ENCODE data around the gene GFI1B.

The GFI1B gene

DNA sequence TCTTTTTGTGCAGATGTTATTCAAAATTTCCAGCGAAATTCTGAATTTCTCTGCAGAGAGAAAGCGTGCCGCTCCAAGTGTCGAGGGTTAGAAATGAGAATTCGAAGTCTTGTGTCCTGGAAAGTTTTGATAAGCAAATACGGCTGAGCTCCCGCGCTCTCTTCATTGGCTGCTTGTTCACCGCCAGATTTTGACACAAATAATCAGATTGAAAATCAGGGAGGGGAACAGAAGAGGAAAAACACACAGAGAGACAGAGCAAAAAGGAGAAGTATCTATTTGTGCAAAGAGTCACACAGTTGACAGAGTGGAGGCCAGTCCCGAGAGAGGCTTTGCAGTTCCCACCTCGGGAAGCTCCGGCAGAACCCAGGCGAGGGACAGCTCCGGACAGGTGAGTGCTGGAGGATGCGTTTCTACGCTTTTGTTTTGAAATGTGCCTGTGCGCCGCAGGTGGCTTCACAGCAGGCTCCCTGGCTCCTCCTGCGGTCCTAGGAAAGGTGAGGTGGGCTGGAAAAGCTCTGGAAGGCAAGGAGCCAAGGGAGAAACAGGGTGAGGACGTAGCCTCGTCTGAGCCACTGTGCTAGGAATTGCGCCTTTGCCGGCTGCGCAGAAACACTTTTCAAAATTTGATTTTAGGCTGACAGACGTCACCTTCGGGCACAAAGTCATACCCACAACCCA is at the start of gene GFI1B:
TSS of gene GFI1B (plus strand) at position 244 of the 681 bp plus-strand sequence. CDS start 7,985 bp downstream, outside the sequence.
- in situ Hi-C loops (cut with MboI; ENCODE audit: low sequenced_read_pairs) = no loop called here

DNA sequence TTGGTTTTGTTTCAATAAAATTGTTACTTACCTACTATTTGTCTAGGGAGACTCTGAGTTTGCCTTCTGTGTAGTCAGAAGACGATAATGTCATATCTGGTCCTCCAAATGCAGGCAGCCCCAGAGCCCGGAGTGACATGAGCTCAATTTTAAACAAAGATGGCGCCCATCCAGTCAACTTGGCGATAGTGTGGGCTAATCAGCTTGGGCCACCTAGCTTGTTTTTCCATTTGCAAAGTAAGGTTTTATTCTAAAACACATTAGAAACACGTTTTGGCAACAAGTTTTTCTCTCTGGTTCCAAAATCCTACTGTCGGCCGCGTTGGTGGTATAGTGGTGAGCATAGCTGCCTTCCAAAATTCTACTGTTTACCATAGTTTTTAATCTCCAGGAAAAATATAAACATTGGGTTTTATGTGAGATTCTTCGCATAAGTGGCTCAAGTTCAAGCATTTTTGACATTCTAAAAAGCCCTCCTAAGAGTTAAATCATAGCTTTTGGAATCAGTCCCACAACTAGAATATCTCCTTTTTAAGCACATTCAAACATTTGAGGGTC is 47.2 kb upstream of the GFI1B start:
- in situ Hi-C loops (cut with MboI; ENCODE audit: low sequenced_read_pairs) = no loop called here

DNA sequence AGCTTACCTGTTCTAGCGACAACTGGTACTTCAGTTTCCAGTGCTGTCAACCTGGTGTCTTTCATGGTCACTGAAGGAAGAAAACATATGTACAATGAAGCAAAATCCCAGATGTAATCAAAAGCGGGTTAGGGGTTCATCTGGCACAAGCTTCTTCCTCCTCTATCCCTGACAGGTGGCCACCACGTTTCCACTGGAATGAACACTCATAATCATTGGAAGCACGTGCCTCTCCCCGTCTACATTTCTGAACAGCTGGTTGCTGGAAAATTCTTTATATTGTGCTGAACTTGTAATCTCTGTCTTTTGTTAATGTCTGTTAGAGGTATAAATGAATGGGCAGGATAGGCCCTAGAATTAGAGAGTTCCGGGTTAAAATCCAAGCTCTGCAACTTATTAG is 43.5 kb upstream of the GFI1B start:
- in situ Hi-C loops (cut with MboI; ENCODE audit: low sequenced_read_pairs) = no loop called here

DNA sequence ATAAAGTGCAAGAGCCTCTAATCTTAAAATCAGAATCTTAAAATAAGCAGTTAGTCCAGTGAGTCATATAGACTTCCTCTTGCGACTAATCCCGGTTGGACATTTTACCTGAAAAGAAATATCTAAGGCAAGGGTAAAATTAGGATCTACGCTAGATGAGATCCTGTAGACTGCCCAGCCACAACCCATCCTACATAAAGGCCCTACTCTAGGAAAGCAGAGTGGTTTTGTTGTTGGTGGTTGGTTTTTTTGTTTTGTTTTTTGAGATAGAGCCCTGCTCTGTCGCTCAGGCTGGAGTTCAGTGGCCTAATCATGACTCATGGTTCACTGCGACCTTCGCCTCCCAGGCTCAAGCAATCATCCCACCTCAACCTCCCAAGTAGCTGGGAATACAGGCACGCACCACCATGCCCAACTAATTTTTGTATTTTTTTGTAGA is 41.0 kb upstream of the GFI1B start:
- in situ Hi-C loops (cut with MboI; ENCODE audit: low sequenced_read_pairs) = no loop called here

DNA sequence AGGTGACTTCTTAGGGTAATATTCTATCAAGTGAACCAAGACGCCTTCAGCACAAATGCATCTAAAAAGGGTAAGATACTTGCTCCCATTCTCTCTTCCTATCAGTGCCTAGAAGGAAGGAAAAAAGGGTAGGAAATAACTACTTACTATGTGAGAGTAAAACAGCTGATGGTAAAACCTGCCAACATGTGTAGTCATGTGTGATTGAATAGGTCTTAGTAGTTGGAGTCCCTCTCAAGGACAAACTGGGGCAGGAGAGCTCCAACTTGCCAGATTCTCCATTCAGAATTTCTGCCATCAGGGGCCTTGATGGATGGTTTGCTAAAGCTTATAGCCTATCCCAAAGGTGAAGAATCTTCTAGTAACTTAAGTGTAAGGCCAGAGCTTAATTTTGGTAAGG is 39.3 kb upstream of the GFI1B start:
- in situ Hi-C loops (cut with MboI; ENCODE audit: low sequenced_read_pairs) = no loop called here

DNA sequence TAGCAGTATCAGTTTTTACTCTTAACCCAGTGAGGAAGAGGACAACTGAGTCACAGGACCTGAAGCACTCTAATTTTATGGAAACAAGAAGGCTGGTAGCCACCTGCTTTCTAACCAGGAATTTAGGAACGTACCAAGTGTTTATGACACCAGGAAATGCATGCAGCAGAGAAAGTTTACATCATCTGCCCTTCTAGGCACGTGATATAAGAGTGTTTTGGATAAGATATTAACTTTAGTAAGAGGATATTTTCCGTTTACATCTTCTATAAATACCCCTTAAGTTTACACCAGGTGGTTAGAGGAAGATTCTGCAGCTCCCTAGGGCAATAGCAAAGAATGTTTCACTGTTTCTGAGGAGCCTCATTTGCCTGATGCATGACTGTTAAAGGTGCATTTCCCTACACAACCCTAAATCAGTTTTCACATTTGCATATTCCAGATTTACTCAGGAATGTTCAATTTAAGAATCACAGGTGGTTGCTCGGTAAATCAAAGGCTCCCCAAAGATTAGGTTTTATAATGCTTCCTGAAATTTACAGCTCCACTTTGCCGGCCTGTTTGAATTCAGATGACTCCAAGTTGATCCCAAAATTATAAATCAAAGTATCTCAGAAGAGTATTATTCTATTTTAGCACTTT is 35.8 kb upstream of the GFI1B start:
- in situ Hi-C loops (cut with MboI; ENCODE audit: low sequenced_read_pairs) = no loop called here

DNA sequence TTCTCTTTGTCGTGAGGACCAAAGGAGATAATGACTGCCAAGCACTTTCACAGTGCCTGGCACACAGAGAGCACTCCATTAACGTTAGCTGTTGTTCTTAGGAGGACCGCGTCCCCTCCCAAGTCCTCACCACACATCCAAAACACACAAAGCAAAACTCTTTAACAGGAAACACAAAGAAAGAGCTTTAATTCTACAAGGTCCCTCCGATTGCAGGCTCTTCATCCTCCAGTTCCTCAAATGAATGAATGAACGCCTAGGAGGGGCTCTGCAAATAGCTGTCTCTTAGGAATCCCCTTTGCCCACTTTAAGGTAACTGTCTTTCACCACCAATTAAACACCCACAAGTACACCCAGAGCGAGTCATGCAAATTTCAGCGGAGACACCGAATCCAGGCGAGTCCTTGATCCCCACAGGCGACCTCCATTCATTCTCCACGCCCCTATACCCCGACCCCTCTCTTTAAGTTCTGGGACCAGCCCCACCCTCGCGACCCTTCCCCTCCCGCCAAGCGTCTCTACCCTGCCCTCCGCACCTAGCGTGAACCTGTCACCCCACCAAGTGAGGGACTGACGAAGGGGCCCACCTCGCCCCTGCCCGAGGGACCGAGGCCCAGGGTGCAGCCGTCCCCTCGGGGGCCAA is 34.7 kb upstream of the GFI1B start:
- in situ Hi-C loops (cut with MboI; ENCODE audit: low sequenced_read_pairs) = no loop called here

DNA sequence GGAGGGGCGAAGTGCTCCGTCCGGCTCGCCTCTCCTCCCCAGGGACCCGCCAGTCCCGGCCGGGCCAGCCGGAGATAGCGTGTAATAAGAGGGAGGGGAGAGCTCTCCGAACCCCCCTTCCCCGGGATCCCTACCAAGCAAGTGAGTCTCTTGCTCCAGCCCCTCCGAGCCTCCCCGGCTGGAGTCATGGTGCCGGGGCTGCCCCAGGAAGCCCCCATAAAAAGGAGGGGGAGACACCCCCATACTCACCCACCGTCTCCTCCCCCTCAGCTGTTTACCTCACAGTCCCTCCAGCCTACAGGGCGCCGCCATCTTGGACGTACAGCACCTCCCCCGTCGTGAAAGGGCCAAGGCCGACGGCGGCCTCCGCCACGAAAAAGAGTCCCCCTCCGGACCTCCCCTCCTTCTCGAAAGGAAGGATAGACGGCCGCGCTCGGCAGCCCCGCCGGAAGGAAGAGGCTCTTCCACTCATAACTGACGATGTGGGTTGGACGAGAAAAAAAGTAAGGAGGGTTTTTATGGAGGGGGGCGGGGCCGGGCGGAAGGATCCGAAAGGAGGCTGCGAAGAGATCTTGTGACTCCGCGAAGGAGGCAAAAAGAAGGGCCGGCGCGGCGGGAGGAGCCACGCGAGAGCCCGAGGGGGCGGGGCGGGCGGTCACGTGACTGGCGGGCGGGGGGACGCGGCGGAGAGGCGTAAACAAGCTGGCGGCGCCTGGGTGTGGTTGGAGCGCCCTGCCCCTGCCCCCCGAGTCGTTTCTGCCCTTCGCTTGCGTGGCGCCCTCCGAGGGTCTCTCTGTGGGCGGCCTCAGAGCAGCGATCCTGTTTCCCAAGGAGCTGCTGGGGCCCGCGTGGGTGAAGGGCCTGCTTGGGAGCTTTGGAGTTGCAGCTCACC is 34.0 kb upstream of the GFI1B start, which contains the start of gene TSC1:
TSS of gene TSC1 (minus strand) at position 323 of the 892 bp plus-strand sequence. CDS start 15,744 bp downstream, outside the sequence.
- in situ Hi-C loops (cut with MboI; ENCODE audit: low sequenced_read_pairs) = no loop called here

DNA sequence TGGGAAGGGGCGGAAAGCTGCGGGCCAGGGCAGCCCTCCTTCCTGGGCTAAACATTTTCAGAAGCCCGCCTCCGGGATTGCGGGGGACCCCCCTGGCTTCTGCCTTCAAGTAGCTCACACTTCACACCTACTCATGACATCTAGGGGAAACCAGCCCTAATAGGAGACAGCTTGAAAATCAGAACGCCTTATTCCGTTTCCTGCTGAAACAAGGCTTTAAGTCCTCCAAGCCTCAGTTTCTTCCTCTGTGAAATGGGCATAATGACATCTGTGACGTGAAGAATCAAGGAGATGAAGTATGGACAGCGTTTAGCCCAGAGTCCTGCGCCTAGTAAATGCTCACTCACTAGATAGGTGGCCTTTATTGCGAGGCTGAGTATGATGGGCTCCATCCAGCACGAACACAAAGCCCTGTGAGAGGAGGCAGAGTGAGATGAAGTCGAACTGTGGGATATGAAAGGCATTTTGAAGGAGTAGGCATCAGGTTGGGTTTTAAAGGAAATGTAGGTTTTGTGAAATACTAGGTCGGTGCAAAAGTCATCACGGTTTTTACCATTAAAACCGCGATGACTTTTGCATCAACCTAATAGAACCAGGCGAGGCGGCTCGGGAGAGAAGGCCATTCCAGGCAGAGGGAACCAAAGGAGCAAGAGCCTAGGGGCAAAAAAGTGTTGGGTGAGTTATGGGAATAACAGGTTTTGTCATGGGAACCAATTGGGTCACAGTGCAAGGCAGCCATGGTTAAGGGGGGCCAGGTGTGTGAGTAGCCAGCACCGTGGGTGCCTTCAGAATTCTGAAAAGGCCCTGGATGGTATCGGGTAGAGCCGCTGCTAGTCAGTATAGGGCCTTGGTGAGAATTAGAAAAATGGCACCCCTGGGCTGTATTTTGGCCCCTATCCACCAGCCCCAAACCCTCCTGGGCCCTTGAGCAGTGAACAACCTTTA is 33.0 kb upstream of the GFI1B start:
- in situ Hi-C loops (cut with MboI; ENCODE audit: low sequenced_read_pairs) = no loop called here

DNA sequence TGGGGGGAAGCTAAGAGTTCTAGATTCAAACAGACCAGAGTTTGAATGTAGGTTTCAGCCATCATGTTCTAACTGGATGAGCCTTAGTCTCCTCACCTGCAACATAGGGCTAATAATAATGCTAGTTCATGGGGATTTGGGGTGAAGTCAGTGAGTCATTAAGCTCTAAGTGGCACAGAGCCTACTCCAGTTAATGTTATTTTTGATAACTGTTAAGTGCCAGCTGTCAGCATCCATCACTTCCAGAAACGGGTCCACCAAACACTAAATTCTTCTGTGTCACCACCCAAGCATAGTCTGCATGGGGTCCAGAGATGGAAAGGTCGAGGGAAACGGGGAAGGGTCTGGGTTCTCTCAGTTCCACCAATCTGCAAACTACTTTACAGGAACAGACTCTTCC is 32.3 kb upstream of the GFI1B start:
- in situ Hi-C loops (cut with MboI; ENCODE audit: low sequenced_read_pairs) = no loop called here

DNA sequence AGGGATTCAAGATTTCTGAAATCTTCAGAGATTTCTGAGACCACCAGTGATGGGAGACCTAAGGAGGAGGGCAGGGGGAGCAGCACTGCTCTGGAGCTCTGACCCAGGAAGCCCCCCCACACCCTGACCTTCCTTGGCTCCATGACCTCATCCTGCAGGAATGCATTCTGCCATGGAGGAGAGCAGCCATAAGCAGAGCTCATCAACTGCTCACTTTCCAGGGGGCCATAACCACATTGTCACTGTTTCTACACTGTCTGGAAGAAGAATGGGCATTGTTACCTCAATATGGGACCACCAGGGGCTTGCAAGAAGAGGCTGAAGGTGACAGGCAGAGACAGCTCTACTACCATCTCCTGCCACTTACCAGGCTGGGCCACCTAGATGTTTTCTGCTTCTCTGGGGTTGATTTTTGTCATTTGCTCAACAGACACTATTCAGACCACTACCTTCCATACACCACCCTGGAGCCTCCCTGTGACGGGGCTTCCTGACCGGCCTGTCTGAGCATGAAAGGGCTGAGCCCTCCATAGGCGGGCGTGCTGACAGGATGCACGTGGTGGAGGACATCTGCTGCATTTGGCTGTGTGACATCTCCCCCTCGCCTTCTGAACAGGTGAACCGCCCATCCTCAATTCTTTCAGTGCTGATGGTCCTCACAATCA is 31.7 kb upstream of the GFI1B start:
- in situ Hi-C loops (cut with MboI; ENCODE audit: low sequenced_read_pairs) = no loop called here

DNA sequence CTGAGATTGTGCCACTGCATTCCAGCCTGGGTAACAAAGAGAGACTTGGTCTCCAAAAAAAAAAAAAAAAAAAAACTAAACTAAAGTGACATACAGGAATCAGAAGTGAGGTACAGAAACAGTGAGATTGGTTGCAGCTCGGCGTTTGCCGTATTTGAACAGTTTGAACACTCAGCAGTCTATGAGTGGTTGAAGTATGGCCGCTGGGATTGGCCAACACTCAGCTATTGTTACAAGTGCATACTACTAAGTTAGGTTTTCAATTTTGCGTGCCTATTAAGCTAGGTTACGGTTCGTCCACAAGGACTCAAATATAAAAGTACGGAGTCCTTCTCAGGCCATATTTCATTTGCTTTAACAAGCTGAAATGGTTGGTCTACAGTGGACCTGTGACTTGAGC is 30.7 kb upstream of the GFI1B start:
- in situ Hi-C loops (cut with MboI; ENCODE audit: low sequenced_read_pairs) = no loop called here

DNA sequence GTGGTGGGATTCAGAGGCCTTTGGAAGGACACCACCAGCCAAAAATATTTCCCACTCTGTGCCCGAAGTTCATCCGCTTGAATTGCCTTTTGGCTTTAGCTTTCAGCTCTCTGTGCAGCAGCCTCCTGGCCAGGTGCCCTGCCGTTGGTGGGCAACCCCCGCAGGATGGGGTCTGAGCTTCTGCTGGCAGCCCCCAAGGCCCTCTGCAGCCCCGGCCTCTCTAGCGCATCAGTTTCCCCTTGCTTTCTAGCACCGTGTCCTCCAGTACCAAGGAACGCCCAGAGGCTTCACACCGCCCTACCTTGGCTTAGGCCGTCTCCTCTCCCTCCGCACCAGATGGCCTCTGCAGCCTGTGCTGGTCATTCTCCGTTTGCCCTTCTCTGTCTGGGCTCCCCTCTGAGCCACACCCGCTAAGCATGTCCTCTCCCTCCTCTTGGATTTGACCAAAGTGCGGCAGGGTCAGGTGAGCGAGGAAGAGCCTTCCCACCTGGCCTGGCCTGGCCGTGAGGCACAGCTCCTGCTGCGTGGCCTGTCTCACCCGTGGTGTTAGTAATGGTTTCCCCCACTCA is 29.9 kb upstream of the GFI1B start:
- in situ Hi-C loops (cut with MboI; ENCODE audit: low sequenced_read_pairs) = no loop called here

DNA sequence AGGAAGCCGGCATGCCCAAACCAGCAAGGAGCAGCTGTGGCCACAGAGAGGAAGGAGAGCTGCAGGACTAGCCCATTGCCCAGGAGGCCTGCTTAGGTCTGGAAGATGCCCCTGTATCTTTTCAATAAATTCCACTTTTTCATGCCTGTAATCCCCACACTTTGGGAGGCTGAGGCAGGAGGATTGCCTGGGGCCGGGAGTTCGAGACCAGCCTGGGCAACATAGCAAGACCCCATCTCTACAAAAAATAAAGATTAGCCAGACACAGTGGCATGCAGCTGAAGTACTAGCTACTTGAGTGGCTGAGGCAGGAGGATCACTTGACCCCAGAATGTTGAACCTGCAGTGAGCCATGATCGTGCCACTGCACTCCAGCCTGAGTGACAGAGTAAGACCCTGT is 28.8 kb upstream of the GFI1B start:
- in situ Hi-C loops (cut with MboI; ENCODE audit: low sequenced_read_pairs) = no loop called here

DNA sequence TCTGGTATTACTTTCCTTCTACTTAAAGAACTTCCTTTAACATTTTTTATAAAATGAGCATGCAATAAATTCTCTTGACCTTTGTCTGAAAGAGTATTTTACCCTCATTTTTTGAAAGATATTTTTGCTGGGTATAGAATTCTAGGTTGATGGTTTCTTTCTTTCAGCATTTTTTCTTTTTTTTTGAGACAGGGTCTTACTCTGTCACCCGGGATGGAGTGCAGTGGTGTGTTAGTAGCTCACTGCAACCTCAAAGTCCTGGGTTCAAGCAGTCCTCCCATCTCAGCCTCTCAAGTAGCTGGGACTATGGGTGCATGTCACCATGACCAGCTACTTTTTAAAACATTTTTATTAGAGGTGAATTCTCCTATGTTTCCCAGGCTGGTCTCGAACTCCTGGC is 23.4 kb upstream of the GFI1B start:
- in situ Hi-C loops (cut with MboI; ENCODE audit: low sequenced_read_pairs) = no loop called here

DNA sequence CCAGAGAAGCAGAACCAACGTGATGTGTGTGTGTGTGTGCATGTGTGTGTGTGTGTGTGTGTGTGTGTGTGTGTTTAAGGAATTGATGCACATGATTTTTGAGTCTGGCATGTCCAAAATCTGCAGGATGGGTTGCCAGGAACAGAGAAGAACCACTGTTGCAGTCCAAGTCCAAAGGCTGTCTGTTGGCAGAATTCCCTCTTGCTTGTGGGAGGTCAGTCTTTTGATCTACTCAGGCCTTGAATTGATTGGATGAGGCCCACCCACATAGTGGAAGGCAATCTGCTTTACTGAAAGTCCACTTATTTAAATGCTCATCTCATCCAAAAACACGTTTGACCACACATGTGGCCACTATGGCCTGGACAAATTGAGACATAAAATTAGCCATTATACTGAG is 22.7 kb upstream of the GFI1B start:
- in situ Hi-C loops (cut with MboI; ENCODE audit: low sequenced_read_pairs) = no loop called here

DNA sequence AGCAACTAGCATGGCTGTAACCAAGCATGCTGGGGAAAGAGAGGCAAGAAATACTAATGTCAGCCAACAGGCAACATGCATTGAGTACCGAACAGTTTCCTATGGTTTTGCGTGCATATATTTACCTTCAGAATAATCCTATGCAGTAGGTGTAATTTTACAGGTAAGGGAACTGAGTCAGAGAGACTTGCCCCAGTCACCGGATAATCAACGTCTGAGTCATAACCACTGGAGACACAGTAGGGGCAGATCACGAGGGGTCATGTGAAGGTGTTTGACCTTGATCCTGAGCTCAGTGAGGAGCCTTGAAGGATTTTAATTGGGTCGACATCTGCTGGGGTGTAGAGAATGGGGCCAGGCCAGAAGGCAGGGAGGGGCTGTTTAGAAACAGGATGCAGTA is 20.7 kb upstream of the GFI1B start:
- in situ Hi-C loops (cut with MboI; ENCODE audit: low sequenced_read_pairs) = no loop called here

DNA sequence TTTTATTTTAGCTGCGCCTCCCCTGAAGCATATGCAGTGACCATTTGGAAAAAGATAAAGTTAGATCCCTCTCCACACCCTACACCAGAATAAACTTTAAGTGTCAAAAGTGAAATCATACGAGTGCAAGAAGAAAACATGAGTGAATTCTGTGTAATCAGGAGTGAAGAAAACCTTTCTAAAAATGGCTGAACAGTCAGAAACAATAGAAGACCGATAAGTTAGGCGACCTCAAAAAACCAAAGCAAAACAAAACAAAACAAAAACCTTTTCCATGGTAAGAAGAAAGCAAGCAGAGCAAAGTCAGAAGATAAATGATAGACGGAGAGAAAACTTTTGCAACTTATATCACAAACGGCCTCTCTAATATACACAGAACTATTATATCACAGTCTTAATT is 17.5 kb upstream of the GFI1B start:
- in situ Hi-C loops (cut with MboI; ENCODE audit: low sequenced_read_pairs) = no loop called here

DNA sequence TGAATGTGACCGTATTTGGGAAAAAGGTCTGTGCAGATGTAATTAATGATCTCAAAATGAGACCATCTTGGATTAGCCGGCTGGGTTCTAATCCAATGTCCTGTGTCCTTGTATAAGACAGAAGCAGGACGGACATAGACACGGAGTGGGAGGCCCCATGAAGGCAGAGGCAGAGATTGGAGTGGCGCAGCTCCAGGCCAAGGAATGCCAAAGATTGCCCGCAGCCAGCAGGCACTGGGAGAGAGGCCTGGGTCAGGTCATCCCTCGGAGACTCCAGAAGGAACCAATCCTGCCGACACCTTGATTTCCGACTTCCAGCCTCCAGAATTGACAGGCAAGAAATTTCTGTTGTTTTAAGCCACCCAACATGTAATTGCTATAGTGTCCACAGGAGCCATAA is 13.0 kb upstream of the GFI1B start:
- in situ Hi-C loops (cut with MboI; ENCODE audit: low sequenced_read_pairs) = no loop called here

Data from HL-60/S4 (cell line).